ENCODE results near the gene NLGN1. TPM values are rescaled to one million over a fixed set of nuclear protein-coding genes. Genes with fewer than 3 reads are reported as not detected.

Gene NLGN1
- total RNA-seq, 1 experiment from 2014 or later = not detected

DNA sequence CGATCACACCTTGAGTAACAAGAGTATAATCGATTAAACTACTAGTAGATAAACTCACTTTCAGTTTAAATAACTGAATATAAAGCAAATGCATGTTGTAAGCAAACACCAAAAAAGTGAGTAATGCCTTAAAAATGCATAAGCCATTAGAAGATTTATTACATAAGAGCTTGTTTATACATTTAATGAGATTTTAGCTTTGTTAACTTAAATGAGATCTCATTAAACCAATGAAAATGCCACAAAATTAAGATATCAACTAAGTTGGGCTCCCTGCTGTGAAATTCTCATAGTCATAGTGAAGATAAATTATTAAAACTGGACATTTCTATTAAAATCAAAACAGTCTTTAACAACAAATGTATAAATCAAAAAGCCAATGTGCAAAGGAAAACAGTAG lies 701.2 kb downstream of the NLGN1 start:
- BruUV-seq (replicated peaks) = no TSS peak
- POLR2A ChIA-PET = no interaction called here
- Mint-ChIP-seq H3K36me3 (ENCODE audit: insufficient read depth, unreplicated experiment) (no peaks in the 10 kb centered on the region), H3K27ac (ENCODE audit: low read depth, unreplicated experiment) (no peak overlapping the region), H3K9me3 (ENCODE audit: unreplicated experiment) (no peaks in the 10 kb centered on the region), H3K4me3 (ENCODE audit: unreplicated experiment) (no peak overlapping the region), H3K4me1 (ENCODE audit: insufficient read depth, unreplicated experiment) (no peaks in the 10 kb centered on the region), H3K27me3 (ENCODE audit: insufficient read depth, unreplicated experiment) (no peaks in the 10 kb centered on the region)
- intact Hi-C loops (cut with micrococcal nuclease) = no loop called here
- peak; percentile 8 for DNase-seq (ENCODE audit: unreplicated experiment)
- CTCF ChIA-PET = interaction anchor here (0.6 kb wide), 1 partner anchor 1979 kb away, joined by 4 read pairs; no protein-coding TSS in a partner anchor
- TF ChIP-seq, protein P1, sequence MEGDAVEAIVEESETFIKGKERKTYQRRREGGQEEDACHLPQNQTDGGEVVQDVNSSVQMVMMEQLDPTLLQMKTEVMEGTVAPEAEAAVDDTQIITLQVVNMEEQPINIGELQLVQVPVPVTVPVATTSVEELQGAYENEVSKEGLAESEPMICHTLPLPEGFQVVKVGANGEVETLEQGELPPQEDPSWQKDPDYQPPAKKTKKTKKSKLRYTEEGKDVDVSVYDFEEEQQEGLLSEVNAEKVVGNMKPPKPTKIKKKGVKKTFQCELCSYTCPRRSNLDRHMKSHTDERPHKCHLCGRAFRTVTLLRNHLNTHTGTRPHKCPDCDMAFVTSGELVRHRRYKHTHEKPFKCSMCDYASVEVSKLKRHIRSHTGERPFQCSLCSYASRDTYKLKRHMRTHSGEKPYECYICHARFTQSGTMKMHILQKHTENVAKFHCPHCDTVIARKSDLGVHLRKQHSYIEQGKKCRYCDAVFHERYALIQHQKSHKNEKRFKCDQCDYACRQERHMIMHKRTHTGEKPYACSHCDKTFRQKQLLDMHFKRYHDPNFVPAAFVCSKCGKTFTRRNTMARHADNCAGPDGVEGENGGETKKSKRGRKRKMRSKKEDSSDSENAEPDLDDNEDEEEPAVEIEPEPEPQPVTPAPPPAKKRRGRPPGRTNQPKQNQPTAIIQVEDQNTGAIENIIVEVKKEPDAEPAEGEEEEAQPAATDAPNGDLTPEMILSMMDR (IDR thresholded peaks at IDR 0.05; ENCODE audit: unreplicated experiment) = no peak

DNA sequence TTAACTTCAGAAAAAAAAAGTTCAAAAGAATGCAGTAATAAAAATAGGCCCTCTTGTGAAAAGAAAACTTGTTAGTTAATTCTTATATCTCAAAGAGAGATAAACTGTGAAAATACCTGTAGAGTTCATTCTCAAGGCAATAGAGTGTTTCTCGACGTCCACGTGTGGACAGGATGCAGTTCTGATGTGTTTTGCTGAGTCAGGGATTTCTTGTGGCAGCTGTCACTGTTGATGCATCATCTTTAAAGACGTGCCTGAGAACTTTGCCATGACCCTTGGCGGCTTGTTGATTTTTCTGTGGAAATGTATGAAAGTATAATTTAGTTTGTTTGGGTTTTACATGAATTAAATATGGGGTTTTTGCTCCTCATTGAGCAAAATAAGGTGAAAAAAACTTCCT lies 702.2 kb downstream of the NLGN1 start:
- Mint-ChIP-seq H3K4me1 (ENCODE audit: insufficient read depth, unreplicated experiment) (no peaks in the 10 kb centered on the region), H3K4me3 (ENCODE audit: unreplicated experiment) (no peak overlapping the region), H3K27ac (ENCODE audit: low read depth, unreplicated experiment) (no peak overlapping the region), H3K36me3 (ENCODE audit: insufficient read depth, unreplicated experiment) (no peaks in the 10 kb centered on the region), H3K27me3 (ENCODE audit: insufficient read depth, unreplicated experiment) (no peaks in the 10 kb centered on the region), H3K9me3 (ENCODE audit: unreplicated experiment) (no peaks in the 10 kb centered on the region)
- BruUV-seq (replicated peaks) = no TSS peak
- POLR2A ChIA-PET = interaction anchor here (0.7 kb wide), 1 partner anchor 79 kb away, joined by 3 read pairs; no protein-coding TSS in a partner anchor
- TF ChIP-seq, protein P1 (IDR thresholded peaks at IDR 0.05; ENCODE audit: unreplicated experiment) = no peak
- intact Hi-C loops (cut with micrococcal nuclease) = no loop called here
- CTCF ChIA-PET = interaction anchor here (0.7 kb wide), 1 partner anchor 1661 kb away, joined by 4 read pairs; no protein-coding TSS in a partner anchor
- no peak for DNase-seq (ENCODE audit: unreplicated experiment)

DNA sequence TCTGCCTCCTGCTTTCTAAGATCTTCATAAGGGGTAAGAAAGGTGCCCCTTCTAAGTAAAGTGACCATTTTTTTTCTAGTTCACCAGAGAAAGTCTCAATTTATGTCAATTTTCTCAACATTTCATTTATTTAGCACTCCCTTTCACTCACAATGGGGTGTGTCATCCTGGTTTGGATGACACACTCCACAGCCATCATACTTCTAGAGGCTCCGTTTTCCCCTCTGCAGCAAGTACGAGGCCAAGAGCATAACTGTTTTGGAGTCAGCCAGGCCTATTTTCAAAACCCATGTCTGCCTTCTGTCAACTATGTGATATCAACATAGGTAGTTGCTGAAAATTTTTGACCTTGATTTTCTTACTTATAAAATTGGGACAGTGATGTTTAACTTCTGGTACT lies 703.2 kb downstream of the NLGN1 start:
- TF ChIP-seq, protein P1 (IDR thresholded peaks at IDR 0.05; ENCODE audit: unreplicated experiment) = no peak
- Mint-ChIP-seq H3K9me3 (ENCODE audit: unreplicated experiment) (no peaks in the 10 kb centered on the region), H3K27me3 (ENCODE audit: insufficient read depth, unreplicated experiment) (no peaks in the 10 kb centered on the region), H3K4me3 (ENCODE audit: unreplicated experiment) (no peak overlapping the region), H3K36me3 (ENCODE audit: insufficient read depth, unreplicated experiment) (no peaks in the 10 kb centered on the region), H3K27ac (ENCODE audit: low read depth, unreplicated experiment) (no peak overlapping the region), H3K4me1 (ENCODE audit: insufficient read depth, unreplicated experiment) (no peaks in the 10 kb centered on the region)
- POLR2A ChIA-PET = interaction anchor here (0.6 kb wide), 1 partner anchor 337 kb away, joined by 3 read pairs; no protein-coding TSS in a partner anchor
- intact Hi-C loops (cut with micrococcal nuclease) = no loop called here
- no peak for DNase-seq (ENCODE audit: unreplicated experiment)
- CTCF ChIA-PET = interaction anchor here (0.6 to 1.2 kb wide), 2 partner anchors 12 to 15 kb away, joined by 3 read pairs; no protein-coding TSS in a partner anchor
- no TSS peak for BruUV-seq (replicated peaks)

DNA sequence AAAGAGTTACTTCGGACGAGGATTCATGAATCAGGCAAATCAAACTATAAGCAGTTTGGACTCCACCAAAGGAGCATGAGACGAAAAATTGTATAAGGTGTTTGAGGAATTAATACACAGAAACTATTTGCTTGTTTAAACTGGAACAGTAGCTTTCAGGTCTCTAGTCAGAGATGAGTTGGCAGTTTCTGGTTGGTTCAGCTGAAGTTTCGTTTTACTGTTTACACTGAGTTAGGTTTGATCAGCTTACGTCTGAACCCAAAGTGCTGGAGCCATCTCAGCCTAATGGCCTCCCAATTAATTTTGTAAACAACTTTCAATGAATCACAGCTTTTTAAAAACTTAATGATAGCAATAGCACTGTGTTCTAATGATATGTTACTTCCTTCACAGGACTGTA lies 703.7 kb downstream of the NLGN1 start:
- TF ChIP-seq, protein P1 (IDR thresholded peaks at IDR 0.05; ENCODE audit: unreplicated experiment) = no peak
- no peaks in the 10 kb centered on the region for H3K4me1 Mint-ChIP-seq (ENCODE audit: insufficient read depth, unreplicated experiment)
- H3K9me3 Mint-ChIP-seq (ENCODE audit: unreplicated experiment) = no peaks in the 10 kb centered on the region
- H3K27me3 Mint-ChIP-seq (ENCODE audit: insufficient read depth, unreplicated experiment) = no peaks in the 10 kb centered on the region
- intact Hi-C loops (cut with micrococcal nuclease) = no loop called here
- CTCF ChIA-PET = interaction anchor here (1.2 kb wide), 1 partner anchor 14 kb away, joined by 3 read pairs; no protein-coding TSS in a partner anchor
- BruUV-seq (replicated peaks) = no TSS peak
- H3K36me3 Mint-ChIP-seq (ENCODE audit: insufficient read depth, unreplicated experiment) = no peaks in the 10 kb centered on the region
- DNase-seq (ENCODE audit: unreplicated experiment) = no peak
- H3K4me3 Mint-ChIP-seq (ENCODE audit: unreplicated experiment) = no peak overlapping the region
- POLR2A ChIA-PET = no interaction called here
- no peak overlapping the region for H3K27ac Mint-ChIP-seq (ENCODE audit: low read depth, unreplicated experiment)

Data from MCF 10A (cell line).